Vagina (tissue), 2 donors: ENCODE data around the gene MARCKS. TPM values are rescaled to one million over a fixed set of nuclear protein-coding genes. Genes with fewer than 3 reads are reported as not detected.

Experiments
- DNase-seq, 2 donors: peaks; one replicate each; pipeline ENCODE4 v3.0.0-alpha.2; 2017; ENCODE audit errors: extremely low spot score in 2 of 2
- H3K27ac ChIP-seq: fragments of 200-600 bp; sonication (generic); one replicate; pipeline ENCODE4 v1.5.1; 2019
- H3K27me3 ChIP-seq: fragments of 200-600 bp; sonication (generic); one replicate; pipeline ENCODE4 v1.5.1; 2019
- H3K36me3 ChIP-seq, 2 donors: fragments of 200-600 bp; sonication (generic); one replicate each; pipeline ENCODE4 v1.5.1; 2017 to 2019
- H3K4me1 ChIP-seq: fragments of 200-600 bp; sonication (generic); one replicate; pipeline ENCODE4 v1.5.1; 2019
- H3K4me3 ChIP-seq, 2 donors: fragments of 200-600 bp; sonication (generic); 1 replicate in 1 of 2; 2 replicates in 1 of 2; pipeline ENCODE4 v1.5.1; 2016 to 2019
- H3K9me3 ChIP-seq: fragments of 200-600 bp; sonication (generic); one replicate; pipeline ENCODE4 v1.5.1; 2019
- CTCF ChIP-seq, 3 experiments: fragments of 450-650 bp in 2 of 3; fragments of 200-600 bp in 1 of 3; sonication (generic) in 1 of 3; IDR thresholded peaks; one replicate each; pipeline ENCODE4 v1.5.1; 2017 to 2019; ENCODE audit warnings: antibody characterized with exemption in 3 of 3, mild to moderate bottlenecking in 2 of 3, moderate library complexity in 2 of 3
- POLR2A ChIP-seq, 2 donors: fragments of 450-650 bp; IDR thresholded peaks; one replicate each; pipeline ENCODE4 v1.6.1; 2017; ENCODE audit warnings: antibody characterized with exemption in 2 of 2, mild to moderate bottlenecking in 2 of 2, moderate library complexity in 2 of 2
- POLR2AphosphoS5 ChIP-seq, 2 donors: sonication (generic); formaldehyde crosslinking; IDR thresholded peaks; one replicate each; pipeline ENCODE4 v1.9.0; 2017; ENCODE audit warnings: antibody characterized with exemption in 2 of 2, mild to moderate bottlenecking in 2 of 2, low read depth in 1 of 2; ENCODE audit not compliant: insufficient read depth in 1 of 2
- intact Hi-C: fragments of 100-400 bp; cut with DNase I; formaldehyde crosslinking; loops from one replicate; pipeline ENCODE4 v1.15.1; 2023
- total RNA-seq: library from RNA; depleted of rRNA; stranded (reverse); fragments of >200 nt; gene quantifications from one replicate; pipeline ENCODE4 v1.2.3, GENCODE V29; 2016

The MARCKS gene
- total RNA-seq, 1 donor from 2014 or later: 46.4 TPM

GRCh38 chr6:113888956-113889630 is 31.9 kb downstream of the MARCKS start:
- Histone ChIP-seq H3K27ac (no peak overlapping the region), H3K27me3 (no peaks in the 10 kb centered on the region), H3K36me3 (no peaks in the 10 kb centered on the region), H3K4me3 (no peak overlapping the region), H3K4me1 (no peaks in the 10 kb centered on the region), H3K9me3 (no peaks in the 10 kb centered on the region)
- TF ChIP-seq CTCF (IDR thresholded peaks at IDR 0.05) (no peak), POLR2AphosphoS5 (IDR thresholded peaks at IDR 0.05; ENCODE audit: insufficient read depth in 1 of 2, low read depth in 1 of 2) (no peak), POLR2A (IDR thresholded peaks at IDR 0.05) (no peak)
- intact Hi-C loops: no loop called here
- no peak for DNase-seq

GRCh38 chr6:113893451-113893850 is 36.3 kb downstream of the MARCKS start:
- H3K4me3 ChIP-seq: no peak overlapping the region
- H3K4me1 ChIP-seq: no peaks in the 10 kb centered on the region
- no peak for DNase-seq
- no peaks in the 10 kb centered on the region for H3K36me3 ChIP-seq
- H3K27me3 ChIP-seq: no peaks in the 10 kb centered on the region
- no peak for TF ChIP-seq CTCF (IDR thresholded peaks at IDR 0.05)
- TF ChIP-seq POLR2AphosphoS5 (IDR thresholded peaks at IDR 0.05; ENCODE audit: insufficient read depth in 1 of 2, low read depth in 1 of 2): no peak
- TF ChIP-seq POLR2A (IDR thresholded peaks at IDR 0.05): no peak
- intact Hi-C loops: no loop called here
- no peak overlapping the region for H3K27ac ChIP-seq
- H3K9me3 ChIP-seq: no peaks in the 10 kb centered on the region

GRCh38 chr6:113893866-113894265 is 36.7 kb downstream of the MARCKS start:
- intact Hi-C loops: no loop called here
- Histone ChIP-seq H3K27ac (no peak overlapping the region), H3K9me3 (no peaks in the 10 kb centered on the region), H3K4me3 (no peak overlapping the region), H3K27me3 (no peaks in the 10 kb centered on the region), H3K4me1 (no peaks in the 10 kb centered on the region), H3K36me3 (no peaks in the 10 kb centered on the region)
- DNase-seq: no peak
- TF ChIP-seq POLR2A (IDR thresholded peaks at IDR 0.05) (no peak), POLR2AphosphoS5 (IDR thresholded peaks at IDR 0.05; ENCODE audit: insufficient read depth in 1 of 2, low read depth in 1 of 2) (no peak), CTCF (IDR thresholded peaks at IDR 0.05) (no peak)

GRCh38 chr6:113894712-113895674 is 37.8 kb downstream of the MARCKS start:
- H3K27me3 ChIP-seq: no peaks in the 10 kb centered on the region
- DNase-seq: no peak
- H3K4me1 ChIP-seq: no peaks in the 10 kb centered on the region
- H3K27ac ChIP-seq: no peak overlapping the region
- no peak overlapping the region for H3K4me3 ChIP-seq
- no peak for TF ChIP-seq CTCF (IDR thresholded peaks at IDR 0.05)
- no peak for TF ChIP-seq POLR2A (IDR thresholded peaks at IDR 0.05)
- no peak for TF ChIP-seq POLR2AphosphoS5 (IDR thresholded peaks at IDR 0.05; ENCODE audit: insufficient read depth in 1 of 2, low read depth in 1 of 2)
- no peaks in the 10 kb centered on the region for H3K36me3 ChIP-seq
- no peaks in the 10 kb centered on the region for H3K9me3 ChIP-seq
- intact Hi-C loops: no loop called here
